ENCODE data around the gene KRT71. TPM values are rescaled to one million over a fixed set of nuclear protein-coding genes. Genes with fewer than 3 reads are reported as not detected.

The KRT71 gene
- total RNA-seq, 2 experiments from 2014 or later: not detected

DNA sequence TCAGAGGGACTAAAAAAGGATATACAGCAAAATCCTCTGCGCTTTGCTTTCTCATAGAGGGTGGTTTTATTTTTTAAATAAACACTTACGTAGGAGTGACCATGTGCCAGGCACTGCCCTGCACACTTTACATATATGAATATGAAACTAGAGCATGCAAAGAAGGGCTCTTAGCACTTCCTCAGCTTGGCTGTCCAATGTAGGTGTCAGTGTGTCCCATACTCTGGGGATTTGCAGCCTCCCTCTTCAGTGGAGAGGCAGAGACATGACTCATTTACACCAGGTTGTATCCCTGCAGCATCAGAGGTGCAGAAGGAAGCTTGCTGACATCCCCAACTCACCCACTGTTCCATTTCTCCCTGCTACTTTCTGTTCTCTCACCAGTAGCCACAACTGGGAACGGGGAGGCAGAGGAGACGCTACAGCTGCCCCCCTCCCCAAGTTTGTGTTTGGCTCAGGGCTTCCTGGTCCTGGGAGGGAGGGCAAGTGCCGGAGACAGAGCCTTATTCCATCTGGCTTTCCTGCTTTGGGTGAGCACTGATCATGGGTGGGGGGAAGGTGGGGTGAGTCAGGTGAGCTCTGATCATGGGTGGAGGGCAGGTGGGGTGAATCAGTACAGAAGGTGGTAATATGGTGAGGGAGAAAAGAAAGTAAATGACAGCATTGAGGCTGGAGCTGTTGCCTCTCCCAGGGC lies 27.9 kb downstream of the KRT71 start:
- H3K27ac Mint-ChIP-seq: no peak overlapping the region
- ChIA-PET POLR2A (interaction anchor here (1.0 kb wide), 1 partner anchor 49 kb away, joined by 3 read pairs; the partner anchor contains the start of gene KRT74), CTCF (interaction anchor here (1.2 kb wide), 1 partner anchor 36 kb away, joined by 3 read pairs; no protein-coding TSS in a partner anchor)
- no peak for ATAC-seq
- no peak overlapping the region for H3K4me3 Mint-ChIP-seq
- no peak for DNase-seq
- no peaks in the 10 kb centered on the region for H3K27me3 Mint-ChIP-seq
- intact Hi-C loops (cut with micrococcal nuclease): no loop called here
- TF ChIP-seq, protein P1, sequence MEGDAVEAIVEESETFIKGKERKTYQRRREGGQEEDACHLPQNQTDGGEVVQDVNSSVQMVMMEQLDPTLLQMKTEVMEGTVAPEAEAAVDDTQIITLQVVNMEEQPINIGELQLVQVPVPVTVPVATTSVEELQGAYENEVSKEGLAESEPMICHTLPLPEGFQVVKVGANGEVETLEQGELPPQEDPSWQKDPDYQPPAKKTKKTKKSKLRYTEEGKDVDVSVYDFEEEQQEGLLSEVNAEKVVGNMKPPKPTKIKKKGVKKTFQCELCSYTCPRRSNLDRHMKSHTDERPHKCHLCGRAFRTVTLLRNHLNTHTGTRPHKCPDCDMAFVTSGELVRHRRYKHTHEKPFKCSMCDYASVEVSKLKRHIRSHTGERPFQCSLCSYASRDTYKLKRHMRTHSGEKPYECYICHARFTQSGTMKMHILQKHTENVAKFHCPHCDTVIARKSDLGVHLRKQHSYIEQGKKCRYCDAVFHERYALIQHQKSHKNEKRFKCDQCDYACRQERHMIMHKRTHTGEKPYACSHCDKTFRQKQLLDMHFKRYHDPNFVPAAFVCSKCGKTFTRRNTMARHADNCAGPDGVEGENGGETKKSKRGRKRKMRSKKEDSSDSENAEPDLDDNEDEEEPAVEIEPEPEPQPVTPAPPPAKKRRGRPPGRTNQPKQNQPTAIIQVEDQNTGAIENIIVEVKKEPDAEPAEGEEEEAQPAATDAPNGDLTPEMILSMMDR (IDR thresholded peaks at IDR 0.05): no peak
- peaks cover 5% of the 10 kb centered on the region for H3K4me1 Mint-ChIP-seq (ENCODE audit: low read depth)
- no peaks in the 10 kb centered on the region for H3K9me3 Mint-ChIP-seq
- H3K36me3 Mint-ChIP-seq (ENCODE audit: low read depth): no peaks in the 10 kb centered on the region

DNA sequence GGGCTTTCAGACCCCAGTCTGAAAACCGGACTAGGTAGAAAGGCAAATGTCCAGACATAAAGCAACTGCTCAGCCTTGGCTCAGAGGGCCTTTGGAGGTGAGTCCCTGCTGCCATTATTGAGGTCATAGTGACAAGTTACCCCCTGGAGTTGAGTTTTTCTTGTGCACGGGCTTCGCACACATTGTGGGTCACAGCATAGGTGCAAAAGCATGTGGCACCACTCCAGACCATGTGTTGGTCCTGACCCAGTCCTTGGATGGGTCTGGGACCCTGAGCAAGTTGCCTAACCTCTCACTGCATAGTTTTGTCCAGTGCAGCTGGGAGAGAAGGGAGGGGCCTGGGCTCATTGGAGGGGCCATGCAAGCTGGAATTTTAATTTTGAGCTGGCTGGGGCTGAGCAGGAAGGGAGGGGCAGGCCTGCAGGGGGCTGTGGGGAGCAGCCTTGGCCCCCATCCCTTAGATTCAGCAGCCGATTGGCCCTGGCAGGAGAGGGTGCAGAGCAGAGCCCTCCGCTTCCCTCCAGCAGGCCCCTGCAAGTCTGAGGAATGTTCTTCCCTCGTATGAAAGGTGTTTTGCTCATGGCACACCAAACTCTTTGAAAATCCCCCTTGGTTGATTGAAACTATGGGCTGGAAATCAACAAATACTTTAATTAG lies 28.6 kb downstream of the KRT71 start:
- TF ChIP-seq, protein P1 (IDR thresholded peaks at IDR 0.05): no peak
- DNase-seq (no peak), ATAC-seq (no peak)
- ChIA-PET CTCF (no interaction called here), POLR2A (interaction anchor here (1.0 kb wide), 1 partner anchor 50 kb away, joined by 3 read pairs; the partner anchor contains the start of gene KRT74)
- intact Hi-C loops (cut with micrococcal nuclease): no loop called here
- Mint-ChIP-seq H3K27me3 (no peaks in the 10 kb centered on the region), H3K36me3 (ENCODE audit: low read depth) (no peaks in the 10 kb centered on the region), H3K4me1 (ENCODE audit: low read depth) (peaks cover 5% of the 10 kb centered on the region), H3K27ac (no peak overlapping the region), H3K4me3 (no peak overlapping the region), H3K9me3 (no peaks in the 10 kb centered on the region)

DNA sequence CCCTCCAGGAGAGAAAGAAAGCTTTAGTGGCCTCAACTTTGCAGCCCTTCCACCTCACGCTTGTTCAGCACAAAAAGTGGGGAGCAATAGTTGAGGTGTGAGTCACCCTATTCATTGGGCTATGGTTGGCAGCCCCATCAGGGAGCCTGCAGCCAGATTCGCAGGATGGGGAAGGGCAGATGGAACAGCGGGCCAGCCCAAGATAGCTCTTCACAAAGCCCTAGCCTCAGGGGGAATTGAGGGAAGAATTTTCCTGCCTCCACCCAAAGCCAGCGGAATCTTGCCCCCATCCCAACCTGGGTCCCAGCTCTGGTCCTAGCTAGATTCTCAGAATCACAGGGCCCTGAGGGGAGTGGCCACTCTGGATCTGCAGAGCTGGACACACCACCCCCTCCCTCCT lies 29.1 kb downstream of the KRT71 start:
- intact Hi-C loops (cut with micrococcal nuclease): no loop called here
- H3K36me3 Mint-ChIP-seq (ENCODE audit: low read depth): no peaks in the 10 kb centered on the region
- no peak overlapping the region for H3K27ac Mint-ChIP-seq
- H3K27me3 Mint-ChIP-seq: no peaks in the 10 kb centered on the region
- H3K4me3 Mint-ChIP-seq: no peak overlapping the region
- H3K4me1 Mint-ChIP-seq (ENCODE audit: low read depth): peaks cover 5% of the 10 kb centered on the region
- DNase-seq (no peak), ATAC-seq (no peak)
- H3K9me3 Mint-ChIP-seq: no peaks in the 10 kb centered on the region
- ChIA-PET POLR2A (no interaction called here), CTCF (no interaction called here)
- TF ChIP-seq, protein P1 (IDR thresholded peaks at IDR 0.05): no peak

DNA sequence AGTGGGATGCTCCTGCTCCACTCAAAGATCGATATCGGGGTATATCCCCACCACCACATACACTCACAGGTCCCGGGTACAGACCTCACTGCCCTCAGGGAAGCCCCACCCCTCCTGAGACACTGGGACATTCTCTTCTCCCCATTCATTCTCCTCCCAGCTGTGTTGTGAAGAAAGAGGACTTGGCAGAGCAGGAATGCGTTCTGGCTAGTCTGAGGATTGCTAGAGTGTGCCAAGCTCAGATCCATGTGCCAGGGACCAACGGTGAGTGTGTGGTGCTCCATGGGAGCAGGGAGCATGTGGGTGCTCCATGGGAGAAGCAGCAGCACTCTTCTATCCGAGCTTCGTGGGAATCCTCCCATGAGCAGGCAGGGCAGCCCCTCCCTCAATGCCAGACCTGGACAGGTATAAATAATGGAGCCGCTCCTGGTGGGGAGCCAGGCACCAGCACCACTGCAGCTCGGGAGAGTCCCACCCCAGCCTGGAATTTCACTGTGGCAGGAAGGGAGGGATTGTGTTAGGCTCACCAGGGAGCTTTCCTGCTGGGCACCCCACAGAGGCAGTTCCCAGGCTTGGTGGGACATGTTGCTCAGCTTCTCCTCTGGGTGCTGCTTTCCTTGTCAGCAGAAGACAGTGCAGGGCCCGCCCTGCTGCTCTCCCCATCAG lies 30.5 kb downstream of the KRT71 start:
- no peaks in the 10 kb centered on the region for H3K27me3 Mint-ChIP-seq
- DNase-seq: no peak
- ChIA-PET CTCF (no interaction called here), POLR2A (no interaction called here)
- no peaks in the 10 kb centered on the region for H3K9me3 Mint-ChIP-seq
- H3K27ac Mint-ChIP-seq: no peak overlapping the region
- TF ChIP-seq, protein P1 (IDR thresholded peaks at IDR 0.05): no peak
- no peak for ATAC-seq
- no peak overlapping the region for H3K4me3 Mint-ChIP-seq
- H3K36me3 Mint-ChIP-seq (ENCODE audit: low read depth): no peaks in the 10 kb centered on the region
- peaks cover 5% of the 10 kb centered on the region for H3K4me1 Mint-ChIP-seq (ENCODE audit: low read depth)
- intact Hi-C loops (cut with micrococcal nuclease): no loop called here

Data from activated CD8-positive, alpha-beta T cell treated with anti-CD3 and anti-CD28 coated beads for 36 hours (primary cell).